BE2C (cell line): ENCODE measurements around the gene SHC3.

Experiments used
- DNase-seq: peaks from one replicate; pipeline ENCODE4 v3.0.0-alpha.2; 2020
- H3K27me3 ChIP-seq: fragments of 250-450 bp; sonication (Bioruptor Pico); 2 replicates; pipeline ENCODE4 v1.5.1; 2020; ENCODE audit warnings: mild to moderate bottlenecking
- H3K36me3 ChIP-seq: fragments of 250-450 bp; sonication (Bioruptor Pico); 2 replicates; pipeline ENCODE4 v1.5.1; 2020; ENCODE audit warnings: mild to moderate bottlenecking
- H3K4me1 ChIP-seq: fragments of 250-450 bp; sonication (Bioruptor Pico); 2 replicates; pipeline ENCODE4 v1.5.1; 2020
- H3K4me3 ChIP-seq: 2 replicates; pipeline ENCODE4 v1.5.1; 2011; ENCODE audit warnings: low read depth, low read length
- H3K9me3 ChIP-seq: fragments of 250-450 bp; sonication (Bioruptor Pico); 2 replicates; pipeline ENCODE4 v1.5.1; 2020
- CTCF ChIP-seq: IDR thresholded peaks from 2 replicates; pipeline ENCODE4 v1.5.1; 2012; ENCODE audit warnings: mild to moderate bottlenecking, low read depth, low read length

Gene SHC3

GRCh38 chr9:89011683-89012082 is 166.9 kb downstream of the SHC3 start:
- DNase-seq, result no peak
- no peak for TF ChIP-seq CTCF
- H3K27me3 ChIP-seq, result no peaks in the 10 kb centered on the region

GRCh38 chr9:89010526-89011111 is 168.0 kb downstream of the SHC3 start:
- TF ChIP-seq CTCF, result no peak
- no peak overlapping the region for H3K4me3 ChIP-seq
- H3K27me3 ChIP-seq, result no peaks in the 10 kb centered on the region
- no peak for DNase-seq
- peaks cover 47% of the 10 kb centered on the region for H3K36me3 ChIP-seq
- peaks cover 8% of the 10 kb centered on the region for H3K4me1 ChIP-seq
- H3K9me3 ChIP-seq, result no peaks in the 10 kb centered on the region

More at GRCh38 chr9:89011683-89012082, 166.9 kb downstream of the SHC3 start:
- Histone ChIP-seq H3K4me1 (peaks cover under 1% of the 10 kb centered on the region; the same call in 1 of the 2 replicates), H3K4me3 (no peak overlapping the region), H3K36me3 (peaks cover 47% of the 10 kb centered on the region), H3K9me3 (no peaks in the 10 kb centered on the region)

- no peak for DNase-seq
- Histone ChIP-seq H3K36me3 (peaks cover 41% of the 10 kb centered on the region), H3K27me3 (no peaks in the 10 kb centered on the region), H3K9me3 (no peaks in the 10 kb centered on the region), H3K4me1 (peaks cover 8% of the 10 kb centered on the region), H3K4me3 (no peak overlapping the region)
- no peak for TF ChIP-seq CTCF
Measured at GRCh38 chr9:89010056-89010455, 168.6 kb downstream of the SHC3 start.

GRCh38 chr9:89009546-89009840 is 169.1 kb downstream of the SHC3 start:
- Histone ChIP-seq H3K9me3 (no peaks in the 10 kb centered on the region), H3K36me3 (peaks cover 36% of the 10 kb centered on the region), H3K4me3 (no peak overlapping the region), H3K4me1 (peaks cover 8% of the 10 kb centered on the region), H3K27me3 (no peaks in the 10 kb centered on the region)
- no peak for DNase-seq
- no peak for TF ChIP-seq CTCF

- H3K4me1 ChIP-seq, result peaks cover 8% of the 10 kb centered on the region
- H3K4me3 ChIP-seq, result no peak overlapping the region
- TF ChIP-seq CTCF, result peak; percentile 24; the same call in 1 of the 2 replicates
- H3K9me3 ChIP-seq, result no peaks in the 10 kb centered on the region
- DNase-seq, result no peak
- peaks cover 36% of the 10 kb centered on the region for H3K36me3 ChIP-seq
- no peaks in the 10 kb centered on the region for H3K27me3 ChIP-seq
Measured at GRCh38 chr9:89008744-89009545, 169.7 kb downstream of the SHC3 start.

GRCh38 chr9:89008055-89008743 is 170.4 kb downstream of the SHC3 start:
- peaks cover 31% of the 10 kb centered on the region for H3K36me3 ChIP-seq
- H3K4me1 ChIP-seq, result peaks cover 8% of the 10 kb centered on the region
- no peaks in the 10 kb centered on the region for H3K9me3 ChIP-seq
- DNase-seq, result no peak
- no peaks in the 10 kb centered on the region for H3K27me3 ChIP-seq
- H3K4me3 ChIP-seq, result no peak overlapping the region
- no peak for TF ChIP-seq CTCF
